ENCODE data around the gene NIN. TPM values are rescaled to one million over a fixed set of nuclear protein-coding genes. Genes with fewer than 3 reads are reported as not detected.

The NIN gene
- total RNA-seq, 1 donor from 2014 or later: 25.2 TPM

GRCh38 chr14:50865391-50866076 is 34.6 kb upstream of the NIN start:
- Histone ChIP-seq H3K27ac (no peak overlapping the region), H3K36me3 (no peaks in the 10 kb centered on the region), H3K4me1 (no peaks in the 10 kb centered on the region), H3K4me3 (no peak overlapping the region), H3K9me3 (no peaks in the 10 kb centered on the region), H3K27me3 (no peaks in the 10 kb centered on the region)
- intact Hi-C loops (cut with DNase I): loop anchor here (10.0 kb wide), 1 partner anchor 261 kb away; no protein-coding TSS in a partner anchor
- no peak for DNase-seq (ENCODE audit: low spot score in 2 of 2)
- TF ChIP-seq CTCF (IDR thresholded peaks at IDR 0.05): no peak

- Histone ChIP-seq H3K36me3 (no peaks in the 10 kb centered on the region), H3K4me1 (no peaks in the 10 kb centered on the region), H3K27me3 (no peaks in the 10 kb centered on the region), H3K4me3 (no peak overlapping the region), H3K27ac (no peak overlapping the region), H3K9me3 (no peaks in the 10 kb centered on the region)
- no peak for DNase-seq (ENCODE audit: low spot score in 2 of 2)
- intact Hi-C loops (cut with DNase I): loop anchor here (5.0 to 10.0 kb wide), 2 partner anchors 88 to 260 kb away; no protein-coding TSS in a partner anchor
- TF ChIP-seq CTCF (IDR thresholded peaks at IDR 0.05): no peak
These were observed 34.0 kb upstream of the NIN start for GRCh38 chr14:50864946-50865345.

- Histone ChIP-seq H3K4me3 (no peak overlapping the region), H3K9me3 (no peaks in the 10 kb centered on the region), H3K36me3 (no peaks in the 10 kb centered on the region), H3K4me1 (peaks cover 0 to 3% of the 10 kb centered on the region in 2 donors), H3K27ac (no peak overlapping the region), H3K27me3 (no peaks in the 10 kb centered on the region)
- intact Hi-C loops (cut with DNase I): loop anchor here (5.0 to 10.0 kb wide), 2 partner anchors 87 to 259 kb away; no protein-coding TSS in a partner anchor
- DNase-seq (ENCODE audit: low spot score in 2 of 2): no peak
- TF ChIP-seq CTCF (IDR thresholded peaks at IDR 0.05): no peak
These were observed 33.3 kb upstream of the NIN start for GRCh38 chr14:50864237-50864636.

GRCh38 chr14:50862036-50862570 is 31.1 kb upstream of the NIN start:
- no peaks in the 10 kb centered on the region for H3K36me3 ChIP-seq
- no peak for TF ChIP-seq CTCF (IDR thresholded peaks at IDR 0.05)
- no peaks in the 10 kb centered on the region for H3K9me3 ChIP-seq
- no peak overlapping the region for H3K27ac ChIP-seq
- no peaks in the 10 kb centered on the region for H3K27me3 ChIP-seq
- H3K4me3 ChIP-seq: no peak overlapping the region
- peaks cover 0 to 3% of the 10 kb centered on the region in 2 donors for H3K4me1 ChIP-seq
- intact Hi-C loops (cut with DNase I): loop anchor here (5.0 to 10.0 kb wide), 2 partner anchors 85 to 257 kb away; no protein-coding TSS in a partner anchor
- no peak for DNase-seq (ENCODE audit: low spot score in 2 of 2)

- Histone ChIP-seq H3K9me3 (no peaks in the 10 kb centered on the region), H3K4me1 (peaks cover 0 to 3% of the 10 kb centered on the region in 2 donors), H3K27me3 (no peaks in the 10 kb centered on the region), H3K36me3 (no peaks in the 10 kb centered on the region), H3K27ac (peak overlapping the region; percentile 33 to 38), H3K4me3 (peak overlapping the region; percentile 58 to 67)
- intact Hi-C loops (cut with DNase I): loop anchor here (5.0 to 10.0 kb wide), 2 partner anchors 83 to 256 kb away; no protein-coding TSS in a partner anchor
- DNase-seq (ENCODE audit: low spot score in 2 of 2): peak; percentile 51 to 92
- TF ChIP-seq CTCF (IDR thresholded peaks at IDR 0.05): peak; percentile 32 to 86 (median 73)
These were observed 29.6 kb upstream of the NIN start for GRCh38 chr14:50860478-50861086.

Measured in ascending aorta (tissue), 2 donors.